PFSK-1 (cell line): ENCODE measurements around the gene FNDC3A.

ENCODE experiments used
- FOXP2 ChIP-seq: optimal IDR thresholded peaks from 2 replicates; pipeline ENCODE3; 2011; ENCODE audit warnings: borderline replicate concordance, control low read depth, inconsistent platforms; ENCODE audit not compliant: insufficient read depth; ENCODE audit errors: extremely low read length, extremely low read depth
- POLR2AphosphoS5 ChIP-seq: IDR thresholded peaks from 2 replicates; pipeline ENCODE4 v1.6.1; 2012; ENCODE audit warnings: low read depth, mild to moderate bottlenecking, control low read depth, low read length, moderate library complexity
- REST ChIP-seq, 2 experiments: IDR thresholded peaks; 2 replicates each; pipeline versions ENCODE4 v1.6.1 to v1.8.0; 2011 to 2012; ENCODE audit warnings: low read depth in 2 of 2, low read length in 2 of 2, control low read depth in 1 of 2, inconsistent platforms in 1 of 2, mild to moderate bottlenecking in 1 of 2, moderate library complexity in 1 of 2; ENCODE audit not compliant: insufficient read depth in 1 of 2
- SIN3A ChIP-seq: IDR thresholded peaks from 2 replicates; pipeline ENCODE4 v1.6.1; 2012; ENCODE audit warnings: mild to moderate bottlenecking, low read length, moderate library complexity, borderline replicate concordance; ENCODE audit not compliant: insufficient read depth
- TAF1 ChIP-seq: IDR thresholded peaks from 2 replicates; pipeline ENCODE4 v1.6.1; 2012; ENCODE audit warnings: low read length, control low read depth, borderline replicate concordance; ENCODE audit not compliant: insufficient read depth

FNDC3A gene

GRCh38 chr13:49040872-49041271 is 65.2 kb downstream of the FNDC3A start:
- no peak for TF ChIP-seq TAF1

- no peak for TF ChIP-seq POLR2AphosphoS5
- TF ChIP-seq REST (IDR thresholded peaks at IDR 0.05; ENCODE audit: insufficient read depth in 1 of 2, low read depth in 2 of 2, low read length in 2 of 2), result no peak
- TF ChIP-seq SIN3A, result no peak
- no peak for TF ChIP-seq FOXP2
- no peak for TF ChIP-seq TAF1
Measured at GRCh38 chr13:49042476-49042875, 66.8 kb downstream of the FNDC3A start.

- TF ChIP-seq REST (IDR thresholded peaks at IDR 0.05; ENCODE audit: insufficient read depth in 1 of 2, low read depth in 2 of 2, low read length in 2 of 2) (no peak), TAF1 (no peak), FOXP2 (no peak), SIN3A (no peak), POLR2AphosphoS5 (no peak)
Measured at GRCh38 chr13:49044008-49044407, 68.3 kb downstream of the FNDC3A start.

- TF ChIP-seq POLR2AphosphoS5 (no peak), SIN3A (no peak), TAF1 (no peak), REST (IDR thresholded peaks at IDR 0.05; ENCODE audit: insufficient read depth in 1 of 2, low read depth in 2 of 2, low read length in 2 of 2) (no peak), FOXP2 (no peak)
Measured at GRCh38 chr13:49044836-49045235, 69.1 kb downstream of the FNDC3A start.

- no peak for TF ChIP-seq REST (IDR thresholded peaks at IDR 0.05; ENCODE audit: insufficient read depth in 1 of 2, low read depth in 2 of 2, low read length in 2 of 2)
- TF ChIP-seq POLR2AphosphoS5, result no peak
- TF ChIP-seq FOXP2, result no peak
- TF ChIP-seq SIN3A, result no peak
- no peak for TF ChIP-seq TAF1
Measured at GRCh38 chr13:49046002-49046401, 70.3 kb downstream of the FNDC3A start.
